HG02970 (cell line): ENCODE results near the gene SUSD4.
"Not testable (repeated sequence)": the region's sequence is repeated elsewhere in the genome, so short reads cannot be mapped to it uniquely, and the experiment has no call there.

Experiments
- ATAC-seq: cut with Tn5 transposase; IDR thresholded peaks from one replicate; pipeline ENCODE4 v1.9.1; 2021; ENCODE audit warnings: mild to moderate bottlenecking, moderate library complexity, moderate number of reproducible peaks; ENCODE audit not compliant: unreplicated experiment, low FRiP score

The SUSD4 gene

GRCh38 chr1:223258751-223259198 is 105.2 kb downstream of the SUSD4 start:
- ATAC-seq, result no peak

GRCh38 chr1:223257856-223258550 is 106.0 kb downstream of the SUSD4 start:
- ATAC-seq, result no peak

GRCh38 chr1:223256034-223256433 is 107.9 kb downstream of the SUSD4 start:
- no peak for ATAC-seq

DNA sequence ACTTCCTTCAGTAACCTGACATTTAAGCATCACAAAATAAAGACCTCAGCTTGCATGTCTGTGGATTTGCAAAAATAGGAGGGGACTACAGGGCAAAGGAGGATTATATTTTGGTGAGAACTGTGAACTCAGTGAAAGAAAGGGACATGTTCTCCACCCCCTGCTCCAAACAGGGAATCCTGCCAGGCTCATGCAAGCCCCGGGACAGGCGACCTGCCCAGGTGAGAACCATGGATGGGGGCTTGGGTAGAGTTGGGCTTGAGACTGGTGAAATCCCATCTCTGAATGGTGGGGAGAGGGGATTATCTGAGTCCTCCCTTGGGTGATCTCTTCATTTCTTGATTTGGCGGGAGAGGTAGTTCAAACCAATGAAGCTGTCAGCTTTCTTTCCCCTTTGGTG is 110.1 kb downstream of the SUSD4 start:
- ATAC-seq, result no peak

DNA sequence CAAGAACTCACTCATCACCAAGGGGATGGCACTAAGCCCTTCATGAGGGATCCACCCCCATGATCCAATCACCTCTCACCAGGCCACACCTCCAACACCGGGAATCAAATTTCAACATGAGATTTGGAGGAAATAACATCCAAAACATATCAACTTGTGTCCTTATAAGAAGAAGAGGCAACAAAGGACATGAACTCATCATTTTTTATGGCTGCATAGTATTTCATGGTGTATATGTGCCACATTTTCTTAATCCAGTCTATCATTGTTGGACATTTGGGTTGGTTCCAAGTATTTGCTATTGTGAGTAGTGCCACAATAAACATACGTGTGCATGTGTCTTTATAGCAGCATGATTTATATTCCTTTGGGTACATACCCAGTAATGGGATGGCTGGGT is 112.6 kb downstream of the SUSD4 start:
- not testable (repeated sequence) for ATAC-seq

DNA sequence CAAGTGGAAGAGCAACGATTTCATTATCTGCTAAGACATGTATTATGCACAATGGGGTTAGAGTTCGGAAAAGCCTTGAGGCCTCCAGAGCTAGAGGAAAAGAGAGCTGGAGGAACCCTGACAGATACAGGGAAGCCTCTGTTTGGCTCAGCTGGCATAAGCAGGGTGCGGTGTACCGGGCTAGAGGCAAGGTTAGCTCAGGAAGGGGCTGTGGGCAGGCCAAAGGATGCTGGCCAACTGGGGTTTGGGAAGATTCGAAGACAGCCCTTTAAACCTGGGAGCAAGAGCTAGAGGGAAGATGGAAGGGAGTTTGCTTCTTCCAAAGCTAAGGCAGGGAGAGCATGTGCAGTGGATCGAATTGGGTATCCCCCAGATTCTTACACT is 113.4 kb downstream of the SUSD4 start:
- ATAC-seq, result no peak

DNA sequence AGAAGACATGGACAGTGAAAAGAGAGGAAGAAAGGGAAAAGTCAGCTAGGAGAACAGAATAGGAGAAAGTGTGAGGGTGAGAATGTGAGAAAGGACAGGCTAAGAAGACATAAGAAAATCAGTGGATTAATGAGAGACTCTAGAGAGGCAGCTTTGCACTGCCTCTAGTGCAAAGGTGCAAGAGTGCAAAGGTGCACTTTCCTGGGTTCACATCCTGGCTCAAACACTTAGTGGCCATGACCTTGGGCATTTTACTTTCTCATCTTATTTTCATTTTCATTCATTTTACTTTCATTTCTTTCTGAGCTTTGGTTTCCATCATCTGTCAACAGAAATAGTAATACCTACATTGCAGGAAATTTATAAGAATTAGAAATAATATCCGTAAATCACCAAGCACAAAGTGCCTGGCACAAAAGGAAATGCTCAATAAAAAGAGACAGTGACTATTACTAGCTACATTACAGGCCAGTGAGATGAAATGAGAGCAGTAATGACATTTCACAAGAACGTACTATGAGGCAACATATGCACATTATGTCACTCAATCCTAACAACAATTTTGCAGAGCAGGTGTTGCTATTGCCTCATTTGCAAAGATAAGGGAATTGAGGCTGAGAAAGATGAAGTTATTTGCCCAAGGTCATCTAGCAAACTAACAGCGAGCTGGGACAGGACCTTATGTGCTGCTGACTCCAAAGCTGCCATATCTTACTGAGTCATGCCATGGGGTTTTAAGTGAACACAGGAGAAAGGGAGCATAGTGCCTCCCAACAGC is 113.9 kb downstream of the SUSD4 start:
- no peak for ATAC-seq

- ATAC-seq, result no peak
These were observed 115.2 kb downstream of the SUSD4 start for GRCh38 chr1:223248770-223249140.

GRCh38 chr1:223248001-223248769 is 115.8 kb downstream of the SUSD4 start:
- ATAC-seq, result no peak

DNA sequence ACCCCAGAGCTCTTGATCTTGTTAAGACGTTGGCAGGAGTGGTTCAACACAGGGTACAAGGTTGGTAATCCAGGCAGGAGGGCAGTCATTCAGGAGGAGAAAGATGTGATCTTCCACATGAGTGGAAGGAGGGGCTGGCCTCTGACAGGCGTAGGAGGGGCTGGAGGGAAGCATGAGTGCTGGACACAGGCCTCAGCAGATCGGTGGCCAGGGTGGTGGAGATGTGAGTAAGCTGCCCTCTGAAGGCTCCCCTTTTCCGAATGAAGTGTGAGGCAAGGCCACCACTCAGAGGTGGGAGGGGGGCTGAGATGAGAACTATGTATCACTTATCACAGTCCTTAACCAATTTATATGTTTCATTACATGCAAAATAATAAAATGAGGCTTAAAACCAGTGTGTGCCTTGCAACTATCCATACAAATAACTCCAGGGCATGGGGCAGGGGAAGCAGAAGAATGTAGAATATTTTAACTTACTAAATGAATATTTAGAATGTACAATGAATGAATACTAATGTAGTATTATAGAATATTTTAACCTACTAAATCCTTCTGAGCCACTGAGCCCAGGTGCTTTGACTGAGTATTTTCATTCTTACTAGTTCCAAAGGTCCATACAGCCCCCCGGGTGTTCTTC is 117.4 kb downstream of the SUSD4 start:
- ATAC-seq, result no peak

GRCh38 chr1:223245983-223246382 is 118.0 kb downstream of the SUSD4 start:
- ATAC-seq, result no peak

GRCh38 chr1:223245411-223245810 is 118.6 kb downstream of the SUSD4 start:
- no peak for ATAC-seq

GRCh38 chr1:223244366-223245103 is 119.4 kb downstream of the SUSD4 start:
- peak; percentile 45 for ATAC-seq

DNA sequence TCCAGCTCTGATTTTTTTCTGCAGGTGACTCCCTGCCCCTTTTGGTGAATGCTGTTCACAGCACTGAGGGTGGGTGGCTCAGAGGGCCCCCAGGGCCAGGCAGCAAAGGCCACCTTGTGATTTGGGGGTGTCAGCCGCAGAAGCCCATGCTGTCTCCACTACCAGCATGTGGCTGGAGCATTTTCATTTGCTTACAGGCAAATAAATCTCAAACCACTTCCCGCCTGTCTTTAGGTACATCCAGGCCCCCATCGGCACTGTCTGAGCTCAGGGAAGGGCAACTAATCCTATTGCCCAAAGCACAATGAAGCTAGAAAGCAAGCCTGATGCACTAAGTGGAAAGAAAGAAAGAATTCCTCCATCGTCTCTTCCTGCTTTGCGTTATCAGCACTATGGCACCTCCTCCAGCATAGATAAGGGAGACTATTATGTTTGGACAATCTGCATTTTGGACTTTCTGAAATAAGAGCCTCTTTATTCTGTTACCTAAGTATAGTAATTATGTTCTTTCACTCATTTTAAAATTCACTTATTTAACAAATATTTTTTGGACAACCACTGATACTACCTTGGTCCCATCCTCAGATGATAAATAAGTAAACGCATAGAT is 120.4 kb downstream of the SUSD4 start:
- no peak for ATAC-seq

GRCh38 chr1:223242971-223243370 is 121.0 kb downstream of the SUSD4 start:
- ATAC-seq, result no peak

- no peak for ATAC-seq
These were observed 121.5 kb downstream of the SUSD4 start for GRCh38 chr1:223242382-223242955.

- no peak for ATAC-seq
These were observed 123.9 kb downstream of the SUSD4 start for GRCh38 chr1:223240122-223240521.

- no peak for ATAC-seq
These were observed 128.9 kb downstream of the SUSD4 start for GRCh38 chr1:223235091-223235490.

DNA sequence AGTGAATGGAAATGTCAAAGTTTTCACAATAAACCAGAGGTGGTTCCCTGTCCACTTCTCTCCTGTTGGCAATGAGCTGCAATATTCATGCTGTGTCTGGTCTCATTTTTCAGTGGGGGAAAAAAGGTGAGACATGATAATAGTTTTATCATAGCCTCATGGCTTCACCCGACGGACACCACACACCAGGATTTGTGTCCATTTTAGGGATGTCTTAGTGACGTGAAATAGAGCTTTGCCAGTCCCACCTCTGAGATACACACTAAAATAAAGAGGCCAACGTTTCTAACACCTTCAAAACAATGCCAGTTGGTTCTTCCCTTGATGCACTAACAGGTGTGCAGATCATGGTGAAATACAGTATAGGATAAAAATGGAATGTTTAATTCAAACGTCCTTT is 129.4 kb downstream of the SUSD4 start:
- ATAC-seq, result no peak
